ENCODE results near the gene PKHD1. TPM values are rescaled to one million over a fixed set of nuclear protein-coding genes. Genes with fewer than 3 reads are reported as not detected.

The PKHD1 gene
- total and polyA plus RNA-seq, 11 donors, result 0.02 to 0.04 TPM; not detected in 9

DNA sequence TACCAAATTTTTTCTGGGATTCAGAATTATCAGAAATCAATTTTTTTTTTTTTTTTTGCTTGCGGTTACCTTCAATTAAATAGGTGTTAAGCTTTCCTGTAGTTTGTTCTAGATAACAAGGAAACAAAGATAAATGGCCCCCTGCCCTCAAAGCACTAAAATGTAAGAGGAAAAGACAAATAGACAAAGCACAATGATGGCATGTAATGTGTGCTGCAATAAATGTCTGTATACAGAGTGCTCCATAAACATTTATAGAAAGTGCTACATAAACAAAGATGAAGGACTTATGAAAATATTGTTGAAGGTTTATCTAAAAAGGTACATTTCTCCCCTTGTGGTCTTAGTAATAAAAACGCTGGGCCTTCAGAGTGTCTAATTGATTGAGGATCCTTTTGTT, 384.6 kb downstream of the PKHD1 start:
- no peaks in the 10 kb centered on the region for H3K4me1 ChIP-seq
- WGBS, 4 donors, result 50 to 59% (median 55%) methylated on average over 2 of the region's 2 CpGs
- no peak for ATAC-seq

DNA sequence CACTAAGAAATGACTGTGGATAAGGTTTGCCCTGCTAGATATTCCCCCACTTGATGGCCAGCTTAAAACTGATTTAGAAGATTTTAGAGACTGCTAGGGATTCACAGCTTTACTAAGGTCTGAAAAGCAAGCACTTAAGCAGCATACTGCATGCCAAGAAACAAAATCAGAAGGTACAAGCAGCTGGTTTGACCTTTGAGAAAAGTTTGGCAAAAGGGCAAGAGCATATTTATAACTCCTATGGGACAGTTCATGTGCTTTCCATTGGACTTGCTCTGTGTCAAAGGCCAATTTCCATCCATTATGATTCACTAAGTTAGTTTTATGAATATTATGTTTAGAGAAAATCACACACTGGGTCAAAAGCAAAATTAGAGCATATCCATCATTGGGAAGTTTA, 402.8 kb downstream of the PKHD1 start:
- Histone ChIP-seq H3K4me1 (peaks cover 0 to 13% (median 1%) of the 10 kb centered on the region in 12 donors), H3K9me3 (peaks cover 0 to 5% (median 0%) of the 10 kb centered on the region in 12 donors), H3K27ac (peak overlapping the region in 1 of 12 donors; percentile 72), H3K4me3 (no peak overlapping the region), H3K36me3 (no peaks in the 10 kb centered on the region), H3K27me3 (no peaks in the 10 kb centered on the region)
- DNase-seq (no peak), ATAC-seq (peak in 2 of 4 donors; percentile 93 to 96)
- no peak for TF ChIP-seq POLR2A (IDR thresholded peaks at IDR 0.05)
- TF ChIP-seq, protein P1, sequence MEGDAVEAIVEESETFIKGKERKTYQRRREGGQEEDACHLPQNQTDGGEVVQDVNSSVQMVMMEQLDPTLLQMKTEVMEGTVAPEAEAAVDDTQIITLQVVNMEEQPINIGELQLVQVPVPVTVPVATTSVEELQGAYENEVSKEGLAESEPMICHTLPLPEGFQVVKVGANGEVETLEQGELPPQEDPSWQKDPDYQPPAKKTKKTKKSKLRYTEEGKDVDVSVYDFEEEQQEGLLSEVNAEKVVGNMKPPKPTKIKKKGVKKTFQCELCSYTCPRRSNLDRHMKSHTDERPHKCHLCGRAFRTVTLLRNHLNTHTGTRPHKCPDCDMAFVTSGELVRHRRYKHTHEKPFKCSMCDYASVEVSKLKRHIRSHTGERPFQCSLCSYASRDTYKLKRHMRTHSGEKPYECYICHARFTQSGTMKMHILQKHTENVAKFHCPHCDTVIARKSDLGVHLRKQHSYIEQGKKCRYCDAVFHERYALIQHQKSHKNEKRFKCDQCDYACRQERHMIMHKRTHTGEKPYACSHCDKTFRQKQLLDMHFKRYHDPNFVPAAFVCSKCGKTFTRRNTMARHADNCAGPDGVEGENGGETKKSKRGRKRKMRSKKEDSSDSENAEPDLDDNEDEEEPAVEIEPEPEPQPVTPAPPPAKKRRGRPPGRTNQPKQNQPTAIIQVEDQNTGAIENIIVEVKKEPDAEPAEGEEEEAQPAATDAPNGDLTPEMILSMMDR (IDR thresholded peaks at IDR 0.05), result no peak
- intact Hi-C loops (cut with DNase I), result no loop called here

More for the DNA sequence above, 384.6 kb downstream of the PKHD1 start:
- Histone ChIP-seq H3K4me3 (no peak overlapping the region), H3K36me3 (no peaks in the 10 kb centered on the region), H3K27me3 (no peaks in the 10 kb centered on the region), H3K9me3 (no peaks in the 10 kb centered on the region), H3K27ac (no peak overlapping the region)
- TF ChIP-seq POLR2A (IDR thresholded peaks at IDR 0.05), result no peak
- TF ChIP-seq, protein P1 (IDR thresholded peaks at IDR 0.05), result no peak
- no peak for DNase-seq
- intact Hi-C loops (cut with DNase I), result no loop called here

DNA sequence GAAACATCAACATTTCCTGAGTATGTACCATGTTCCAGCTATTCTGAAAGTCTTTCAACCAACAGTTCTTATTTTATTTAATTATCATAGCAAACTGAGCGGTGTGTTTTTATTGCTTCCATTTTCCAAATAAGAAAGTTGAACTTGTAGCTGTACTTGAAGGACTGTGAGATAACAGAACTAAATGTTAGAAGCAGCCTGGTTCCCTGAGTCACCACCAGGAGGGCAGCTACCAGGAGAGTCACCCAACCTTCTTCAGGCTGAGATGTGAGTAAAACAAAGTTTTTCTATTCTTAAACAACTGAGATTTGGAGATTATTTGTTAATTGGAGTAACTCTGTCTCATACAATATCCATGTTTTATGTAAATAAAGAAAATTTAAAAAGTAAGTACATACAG, 403.4 kb downstream of the PKHD1 start:
- TF ChIP-seq, protein P1 (IDR thresholded peaks at IDR 0.05), result peak in 1 of 12 donors; percentile 30
- TF ChIP-seq POLR2A (IDR thresholded peaks at IDR 0.05), result no peak
- intact Hi-C loops (cut with DNase I), result no loop called here
- ATAC-seq (peak in 1 of 4 donors; percentile 71), DNase-seq (no peak)
- Histone ChIP-seq H3K4me1 (peaks cover 0 to 16% (median 1%) of the 10 kb centered on the region in 12 donors), H3K36me3 (no peaks in the 10 kb centered on the region), H3K9me3 (peaks cover 0 to 5% (median 0%) of the 10 kb centered on the region in 12 donors), H3K27ac (peak overlapping the region in 1 of 12 donors; percentile 72), H3K27me3 (no peaks in the 10 kb centered on the region), H3K4me3 (no peak overlapping the region)
- 74 to 86% (median 86%) methylated on average over 1 of the region's 1 CpG for WGBS, 4 donors

DNA sequence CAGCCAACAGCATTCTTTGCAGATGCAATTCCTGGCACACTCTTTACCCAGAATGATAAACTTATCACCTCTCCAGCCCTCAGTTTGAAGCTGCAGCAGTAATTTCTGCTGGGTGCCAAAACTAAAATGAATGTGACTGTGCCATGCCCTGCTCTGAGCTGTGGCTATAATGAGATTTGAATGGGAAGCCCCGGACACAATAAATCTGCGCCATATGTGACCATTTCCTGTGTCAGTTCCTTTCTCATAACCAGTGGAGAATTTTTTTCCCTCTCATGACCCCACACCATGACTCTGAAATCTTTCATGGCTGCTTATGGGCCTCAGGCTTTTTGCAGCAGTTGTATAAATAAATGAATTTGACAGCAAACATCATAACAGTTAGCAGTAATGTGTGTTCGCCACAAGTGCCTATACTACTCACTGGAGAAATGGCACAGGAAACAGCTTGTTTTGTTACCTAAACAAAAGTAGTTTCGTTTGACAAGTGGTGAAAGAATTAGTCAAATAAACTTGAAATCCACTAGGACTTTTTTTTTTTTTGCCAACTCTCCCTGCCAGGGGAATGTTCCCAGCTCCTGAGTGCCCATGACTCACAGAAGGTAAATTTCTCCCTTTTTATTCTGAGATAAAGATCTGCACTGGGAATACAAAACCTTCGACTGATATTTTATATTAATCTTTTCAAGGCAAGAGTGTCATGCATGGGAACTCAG, 408.4 kb downstream of the PKHD1 start:
- WGBS, 4 donors, result 24 to 34% (median 28%) methylated on average over 5 of the region's 5 CpGs
- intact Hi-C loops (cut with DNase I), result no loop called here
- Histone ChIP-seq H3K4me3 (no peak overlapping the region), H3K27ac (peak overlapping the region in 9 of 12 donors; percentile 23 to 73 (median 47)), H3K36me3 (no peaks in the 10 kb centered on the region), H3K9me3 (peaks cover 0 to 5% (median 0%) of the 10 kb centered on the region in 12 donors), H3K4me1 (peaks cover 0 to 10% (median 0%) of the 10 kb centered on the region in 12 donors), H3K27me3 (no peaks in the 10 kb centered on the region)
- DNase-seq (peak in 3 of 5 donors; percentile 9 to 26 (median 21)), ATAC-seq (peak; percentile 92 to 96 (median 94))
- TF ChIP-seq POLR2A (IDR thresholded peaks at IDR 0.05), result no peak
- TF ChIP-seq, protein P1 (IDR thresholded peaks at IDR 0.05), result no peak

Measured in heart left ventricle (tissue), 16 donors.